EL (cell line): Measurements from ENCODE around the gene RALGAPA1.
"Not testable (repeated sequence)": the region's sequence is repeated elsewhere in the genome, so short reads cannot be mapped to it uniquely, and the experiment has no call there.

Source experiments
- DNase-seq: peaks from one replicate; pipeline ENCODE4 v3.0.0-alpha.2; 2016

Gene RALGAPA1

DNA sequence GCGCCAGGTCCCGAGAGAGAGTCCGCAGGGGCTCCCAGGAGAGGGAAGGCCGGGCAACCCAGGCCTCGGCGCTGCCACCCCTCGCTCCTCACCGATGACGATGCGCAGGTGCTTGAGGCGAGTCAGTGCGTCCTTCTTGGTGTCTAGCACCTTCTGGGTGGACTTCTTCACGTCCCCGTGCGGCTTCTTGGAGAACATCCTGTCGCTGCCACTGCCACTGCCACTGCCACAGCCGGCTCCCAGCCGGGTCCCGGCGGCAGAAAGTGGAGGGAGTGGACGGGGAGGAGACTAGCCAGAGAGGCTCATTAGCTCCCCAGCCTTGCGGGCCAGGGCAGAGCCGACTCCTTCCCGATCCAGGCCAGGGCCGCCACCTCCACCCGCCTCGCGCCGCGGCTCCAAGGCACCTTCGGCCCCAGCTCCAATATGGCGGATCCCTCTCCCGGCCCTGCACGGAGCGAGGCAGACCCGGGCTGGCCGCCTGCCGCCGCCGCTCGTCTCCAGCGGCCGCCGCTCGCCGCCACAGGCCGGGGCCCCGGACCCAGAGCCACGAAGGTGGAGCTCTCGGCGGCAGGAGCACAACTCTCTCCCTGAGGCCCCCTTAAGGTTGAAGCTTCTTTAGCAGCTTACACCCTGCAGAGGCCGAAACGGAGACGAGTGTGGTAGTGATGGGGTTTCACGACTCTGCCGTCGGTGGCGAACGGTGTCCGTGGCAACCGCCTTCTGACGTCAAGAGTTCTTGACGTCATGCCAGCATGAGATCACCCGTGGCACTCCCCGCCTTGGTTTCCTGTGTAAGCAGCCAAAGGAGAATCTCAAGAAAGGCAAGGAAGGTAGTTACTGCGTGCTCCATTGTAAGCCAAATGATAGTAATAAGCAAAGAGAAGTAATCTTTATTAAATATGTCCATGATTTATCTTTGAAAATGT, at the start of gene RALGAPA1:
RALGAPA1 (minus strand) TSS at position 658 of the 926 bp plus-strand sequence; CDS start at position 198, 460 bp downstream.
- peak; percentile 97 for DNase-seq

GRCh38 chr14:35858521-35859209, 49.6 kb upstream of the RALGAPA1 start:
- DNase-seq: peak; percentile 61

DNA sequence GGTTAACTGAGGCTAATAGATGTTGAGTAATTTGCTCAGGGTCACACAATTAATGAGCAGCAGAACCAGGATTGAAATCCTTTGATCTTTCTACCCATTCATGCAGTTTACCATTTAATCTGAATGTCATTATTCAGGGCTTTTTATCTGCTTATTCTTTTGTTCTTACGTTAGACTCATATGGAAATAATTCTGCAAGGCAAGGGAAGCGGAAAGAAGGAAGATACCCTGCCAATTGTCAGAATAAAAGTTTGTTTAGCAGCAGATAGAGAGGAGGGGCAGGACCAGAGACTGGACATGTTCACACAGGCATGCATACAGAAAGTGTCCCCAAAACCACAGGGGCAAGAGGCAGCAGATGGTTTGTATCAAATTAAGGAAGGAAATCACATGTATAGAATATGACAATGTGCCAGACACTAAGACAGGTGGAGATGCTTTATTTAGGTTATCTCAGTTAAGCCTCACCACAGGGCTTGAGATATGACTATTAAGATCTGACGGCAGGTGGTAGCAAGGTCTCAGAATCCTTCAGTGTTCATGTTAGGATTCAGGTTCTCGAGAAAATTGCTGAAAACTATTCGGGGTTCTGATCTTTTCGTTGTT, 46.9 kb upstream of the RALGAPA1 start:
- DNase-seq: no peak

DNA sequence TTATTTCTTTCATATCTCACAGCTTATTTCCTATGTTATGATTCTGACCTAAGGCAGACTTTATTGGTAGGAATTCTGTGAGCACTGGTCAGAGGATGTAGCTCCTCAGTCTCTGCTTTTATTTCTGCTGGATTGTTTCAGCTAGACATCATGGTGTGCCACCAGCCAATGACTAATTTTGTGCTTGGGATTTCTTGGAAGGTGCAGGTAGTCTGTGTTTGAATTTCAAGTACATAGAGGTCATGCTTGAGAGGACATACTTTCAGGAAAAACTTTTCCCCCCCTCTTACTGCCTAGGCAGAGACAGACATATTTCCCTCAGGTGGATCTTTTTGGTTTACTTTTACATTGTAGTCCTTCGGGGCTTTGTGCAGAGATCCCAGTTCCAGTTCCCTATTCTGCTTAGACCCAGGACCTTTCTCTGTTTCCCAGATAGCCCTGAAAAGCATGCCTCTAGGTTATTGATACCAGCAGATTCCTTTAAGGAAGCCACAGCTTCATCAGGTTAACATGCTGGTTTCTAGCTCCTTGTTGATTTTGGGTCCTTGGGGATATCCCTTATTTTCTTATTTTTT, 45.7 kb upstream of the RALGAPA1 start:
- no peak for DNase-seq

- no peak for DNase-seq
Measured at GRCh38 chr14:35853225-35853624, 44.1 kb upstream of the RALGAPA1 start.

- no peak for DNase-seq
Measured at GRCh38 chr14:35851823-35852222, 42.7 kb upstream of the RALGAPA1 start.

- DNase-seq: no peak
Measured at GRCh38 chr14:35849122-35849521, 40.0 kb upstream of the RALGAPA1 start.

DNA sequence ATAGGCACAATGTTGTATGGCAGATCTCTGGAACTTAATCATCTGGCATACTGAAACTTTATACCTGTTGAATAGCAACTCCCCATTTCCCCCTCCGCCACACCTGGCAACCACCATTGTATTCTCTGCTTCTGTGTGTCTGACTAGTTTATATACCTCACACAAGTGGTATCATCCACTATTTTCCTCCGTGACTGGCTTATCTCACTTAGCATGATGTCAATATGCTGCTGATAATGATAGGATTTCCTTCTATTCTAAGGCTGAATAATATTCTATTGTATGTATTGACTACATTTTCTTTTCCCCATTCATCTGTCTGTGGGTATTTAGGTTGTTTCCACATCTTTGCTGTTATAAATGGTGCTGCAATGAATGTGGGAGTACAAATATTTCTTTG, 38.5 kb upstream of the RALGAPA1 start:
- DNase-seq: no peak

DNA sequence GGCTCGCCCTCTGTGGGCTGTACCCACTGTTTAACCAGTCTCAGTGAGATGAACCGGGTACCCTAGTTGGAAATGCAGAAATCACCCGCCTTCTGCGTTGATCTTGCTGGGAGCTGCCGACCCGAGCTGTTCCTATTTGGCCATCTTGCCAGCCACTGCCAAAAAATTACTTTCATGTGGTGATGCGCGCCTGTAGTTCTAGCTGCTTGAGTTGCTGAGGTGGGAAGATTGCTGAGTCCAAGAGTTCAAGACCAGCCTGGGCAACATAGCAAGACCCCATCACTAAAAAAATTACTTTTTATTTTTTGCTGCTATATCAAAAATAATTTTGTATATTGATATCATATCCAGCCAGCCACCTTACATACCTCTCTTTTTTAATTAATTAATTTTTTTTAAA, 35.4 kb upstream of the RALGAPA1 start:
- no peak for DNase-seq

DNA sequence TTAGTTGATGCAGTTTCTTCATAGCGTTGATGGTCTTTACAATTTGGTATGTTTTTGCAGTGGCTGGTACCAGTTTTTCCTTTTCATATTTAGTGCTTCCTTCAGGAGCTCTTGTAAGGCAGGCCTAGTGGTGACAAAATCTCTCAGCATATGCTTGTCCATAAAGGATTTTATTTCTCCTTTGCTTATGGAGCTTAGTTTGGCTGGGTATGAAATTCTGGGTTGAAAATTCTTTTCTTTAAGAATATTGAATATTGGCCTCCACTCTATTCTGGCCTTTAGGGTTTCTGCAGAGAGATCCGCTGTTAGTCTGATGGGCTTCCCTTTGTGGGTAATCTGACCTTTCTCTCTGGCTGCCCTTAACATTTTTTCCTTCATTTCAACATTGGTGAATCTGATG, 33.1 kb upstream of the RALGAPA1 start:
- not testable (repeated sequence) for DNase-seq

DNA sequence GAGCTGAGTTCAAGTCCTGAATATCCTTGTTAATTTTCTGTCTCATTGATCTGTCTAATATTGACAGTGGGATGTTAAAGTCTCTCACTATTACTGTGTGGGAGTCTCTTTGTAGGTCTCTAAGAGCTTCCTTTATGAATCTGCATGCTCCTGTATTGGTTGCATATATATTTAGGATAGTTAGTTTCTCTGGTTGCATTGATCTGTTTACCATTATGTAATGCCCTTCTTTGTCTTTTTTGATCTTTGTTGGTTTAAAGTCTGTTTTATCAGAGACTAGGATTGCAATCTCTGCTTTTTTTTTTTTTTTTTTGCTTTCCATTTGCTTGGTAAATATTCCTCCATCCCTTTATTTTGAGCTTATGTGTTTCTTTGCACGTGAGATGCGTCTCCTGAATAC, 32.6 kb upstream of the RALGAPA1 start:
- not testable (repeated sequence) for DNase-seq

DNA sequence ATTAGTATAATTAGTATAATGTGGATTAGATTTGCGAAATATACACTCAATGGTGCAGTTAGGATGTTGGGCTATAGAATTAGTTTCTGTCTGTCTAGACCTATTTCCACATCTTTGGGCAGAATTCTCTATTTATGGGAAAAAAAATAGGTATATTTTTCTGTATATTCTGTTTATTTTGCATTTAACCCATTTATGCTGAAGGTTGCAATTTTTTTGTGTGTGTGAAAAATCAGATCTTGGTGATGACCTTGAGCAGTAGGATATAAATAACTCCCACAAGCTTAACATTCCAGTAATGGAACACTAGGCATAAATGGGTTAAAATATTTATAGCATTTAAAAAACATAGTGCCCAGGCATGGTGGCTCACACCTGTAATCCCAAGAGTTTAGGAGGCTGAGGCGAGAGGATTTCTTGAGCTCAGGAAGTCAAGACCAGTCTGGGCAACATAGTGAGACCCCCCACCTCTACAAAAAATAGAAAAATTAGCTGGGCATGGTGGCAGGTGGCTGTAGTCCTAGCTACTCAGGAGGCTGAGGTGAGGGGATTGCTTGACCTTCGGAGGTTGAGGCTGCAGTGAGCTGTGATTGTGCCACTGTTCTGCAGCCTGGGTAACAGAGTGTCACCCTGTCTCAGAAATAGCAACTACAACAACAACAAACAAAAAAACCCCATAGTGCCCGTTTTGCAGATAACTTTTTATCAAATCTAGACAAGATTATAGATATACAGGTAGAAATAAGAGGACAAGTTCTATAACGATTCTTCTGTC, 26.3 kb upstream of the RALGAPA1 start:
- DNase-seq: no peak

DNA sequence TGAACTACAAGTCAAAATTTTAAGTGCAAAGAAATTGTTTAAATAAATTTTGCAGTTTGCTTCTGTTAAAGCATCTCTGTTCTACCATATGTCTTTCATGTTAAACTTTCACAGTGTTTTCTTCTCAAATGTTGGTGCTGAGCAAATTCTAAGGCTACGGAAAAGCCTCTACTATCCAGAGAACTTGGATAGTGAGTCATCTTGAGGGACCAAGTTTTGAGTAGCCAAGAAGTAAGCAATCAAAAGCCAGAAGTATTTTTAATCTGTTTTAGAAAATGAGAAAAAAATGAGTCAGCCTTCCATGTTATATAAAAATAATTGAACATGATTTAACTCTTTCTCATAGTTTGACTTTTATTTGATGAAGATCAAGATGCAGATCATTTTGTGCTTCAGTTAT, 20.4 kb upstream of the RALGAPA1 start:
- peak; percentile 13 for DNase-seq

GRCh38 chr14:35827678-35828472, 18.8 kb upstream of the RALGAPA1 start:
- DNase-seq: no peak

DNA sequence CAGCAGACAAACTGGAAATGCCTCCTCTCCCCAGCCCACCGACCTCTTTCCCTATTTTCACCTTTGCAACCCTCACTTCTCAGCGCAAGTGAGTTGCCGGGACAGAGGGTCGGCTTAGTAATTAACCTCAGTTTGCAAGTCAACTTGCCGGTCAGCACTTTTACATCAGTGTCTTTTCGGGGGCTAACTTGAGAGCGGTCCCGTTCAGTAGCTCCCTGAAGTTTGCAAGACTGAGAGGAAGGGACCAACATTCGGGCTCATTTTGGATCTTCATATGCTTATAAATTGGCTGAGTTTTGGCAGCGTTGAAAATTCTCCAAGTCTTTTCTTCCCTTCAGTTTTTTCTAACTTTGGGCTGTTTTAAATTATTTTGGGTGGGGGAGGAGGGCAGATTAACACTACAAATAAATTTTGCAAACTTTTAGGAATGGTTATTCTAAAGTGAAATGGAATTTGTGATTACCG, 17.9 kb upstream of the RALGAPA1 start:
- no peak for DNase-seq

- peak; percentile 99 for DNase-seq
Measured at GRCh38 chr14:35826218-35826951, 17.3 kb upstream of the RALGAPA1 start, which contains the start of gene BRMS1L. BRMS1L (plus strand) TSS chr14:35826338; CDS start chr14:35826517, 179 bp downstream.

GRCh38 chr14:35825968-35826217, 16.8 kb upstream of the RALGAPA1 start:
- DNase-seq: no peak

DNA sequence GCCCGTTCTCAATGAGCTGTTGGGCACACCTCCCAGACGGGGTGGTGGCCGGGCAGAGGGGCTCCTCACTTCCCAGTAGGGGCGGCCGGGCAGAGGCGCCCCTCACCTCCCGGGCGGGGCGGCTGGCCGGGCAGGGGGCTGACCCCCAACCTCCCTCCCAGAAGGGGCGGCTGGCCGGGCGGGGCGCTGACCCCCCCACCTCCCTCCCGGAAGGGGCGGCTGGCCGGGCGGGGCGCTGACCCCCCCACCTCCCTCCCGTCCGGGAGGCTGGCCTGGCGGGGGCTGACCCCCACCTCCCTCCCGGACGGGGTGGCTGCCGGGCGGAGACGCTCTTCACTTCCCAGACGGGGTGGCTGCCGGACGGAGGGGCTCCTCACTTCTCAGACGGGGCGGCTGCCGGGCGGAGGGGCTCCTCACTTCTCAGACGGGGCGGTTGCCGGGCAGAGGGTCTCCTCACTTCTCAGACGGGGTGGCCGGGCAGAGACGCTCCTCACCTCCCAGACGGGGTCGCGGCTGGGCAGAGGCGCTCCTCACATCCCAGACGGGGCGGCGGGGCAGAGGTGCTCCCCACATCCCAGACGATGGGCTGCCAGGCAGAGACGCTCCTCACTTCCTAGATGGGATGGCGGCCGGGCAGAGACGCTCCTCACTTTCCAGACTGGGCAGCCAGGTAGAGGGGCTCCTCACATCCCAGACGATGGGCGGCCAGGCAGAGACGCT, 15.5 kb upstream of the RALGAPA1 start:
- DNase-seq: not testable (repeated sequence)

DNA sequence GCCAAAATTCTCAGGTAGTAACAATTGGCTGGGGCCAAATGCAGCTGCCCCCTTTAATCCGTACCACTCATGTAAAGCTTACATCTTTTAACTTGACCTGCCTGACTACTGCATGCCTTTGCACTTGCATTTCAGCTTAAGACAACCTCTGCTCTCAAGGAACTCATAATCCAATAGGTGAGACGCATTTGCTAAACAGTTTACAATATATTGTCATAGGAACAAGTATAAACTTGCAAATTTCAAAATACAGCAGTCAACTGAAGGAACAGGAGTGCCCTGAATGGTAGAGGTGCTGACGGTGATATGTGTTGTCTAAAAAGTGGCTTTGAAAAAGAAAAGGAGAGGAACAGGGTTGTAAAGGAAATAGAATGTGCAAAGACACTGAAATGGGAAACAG, 13.4 kb upstream of the RALGAPA1 start:
- no peak for DNase-seq
